GM21529 (cell line): ENCODE results near the gene TOP1.

ENCODE experiments used
- ATAC-seq: cut with Tn5 transposase; IDR thresholded peaks from one replicate; pipeline ENCODE4 v1.9.1; 2021; ENCODE audit not compliant: unreplicated experiment

Gene TOP1

GRCh38 chr20:41142919-41143318, 114.3 kb downstream of the TOP1 start:
- ATAC-seq = peak; percentile 45

- no peak for ATAC-seq
Measured at GRCh38 chr20:41143354-41143753, 114.7 kb downstream of the TOP1 start.

- no peak for ATAC-seq
Measured at GRCh38 chr20:41145317-41145716, 116.7 kb downstream of the TOP1 start.

- ATAC-seq = no peak
Measured at GRCh38 chr20:41145821-41146620, 117.4 kb downstream of the TOP1 start.

GRCh38 chr20:41147767-41148191, 119.2 kb downstream of the TOP1 start:
- no peak for ATAC-seq

- no peak for ATAC-seq
Measured at GRCh38 chr20:41148942-41149341, 120.3 kb downstream of the TOP1 start.

- ATAC-seq = no peak
Measured at GRCh38 chr20:41150664-41151063, 122.0 kb downstream of the TOP1 start.

GRCh38 chr20:41151134-41151869, 122.7 kb downstream of the TOP1 start:
- no peak for ATAC-seq

- ATAC-seq = no peak
Measured at GRCh38 chr20:41152108-41152757, 123.6 kb downstream of the TOP1 start.

GRCh38 chr20:41154436-41155176, 126.0 kb downstream of the TOP1 start:
- ATAC-seq = no peak

GRCh38 chr20:41155261-41155660, 126.6 kb downstream of the TOP1 start:
- ATAC-seq = no peak

- ATAC-seq = no peak
Measured at GRCh38 chr20:41158082-41158625, 129.5 kb downstream of the TOP1 start.

- no peak for ATAC-seq
Measured at GRCh38 chr20:41159547-41159946, 130.9 kb downstream of the TOP1 start.

- ATAC-seq = no peak
Measured at GRCh38 chr20:41160686-41161085, 132.1 kb downstream of the TOP1 start.

- ATAC-seq = no peak
Measured at GRCh38 chr20:41161886-41162285, 133.3 kb downstream of the TOP1 start.

- ATAC-seq = no peak
Measured at GRCh38 chr20:41162396-41162795, 133.8 kb downstream of the TOP1 start.

GRCh38 chr20:41163821-41164220, 135.2 kb downstream of the TOP1 start:
- no peak for ATAC-seq

GRCh38 chr20:41165001-41165882, 136.6 kb downstream of the TOP1 start:
- no peak for ATAC-seq

GRCh38 chr20:41166201-41167117, 137.8 kb downstream of the TOP1 start:
- ATAC-seq = no peak
